NT2/D1 (cell line): ENCODE measurements around the gene CDS1.

Experiments
- DNase-seq: peaks from one replicate; pipeline ENCODE4 v3.0.0-alpha.2; 2011; ENCODE audit warnings: low read depth, low spot score
- H3K27me3 ChIP-seq: 2 replicates; pipeline ENCODE4 v1.6.0; 2011; ENCODE audit warnings: mild to moderate bottlenecking; ENCODE audit not compliant: insufficient read length, insufficient read depth
- H3K36me3 ChIP-seq: 2 replicates; pipeline ENCODE4 v1.6.1; 2011; ENCODE audit warnings: mild to moderate bottlenecking, low read length, mixed read lengths; ENCODE audit not compliant: insufficient read depth, insufficient read length
- H3K4me1 ChIP-seq: 2 replicates; pipeline ENCODE4 v1.5.1; 2011; ENCODE audit not compliant: insufficient read depth, insufficient read length
- H3K4me3 ChIP-seq: 2 replicates; pipeline ENCODE4 v1.5.1; 2011; ENCODE audit warnings: low read depth; ENCODE audit not compliant: insufficient read length
- H3K9ac ChIP-seq: 2 replicates; pipeline ENCODE4 v1.6.0; 2011; ENCODE audit warnings: low read depth; ENCODE audit not compliant: insufficient read length
- H3K9me3 ChIP-seq: 2 replicates; pipeline ENCODE4 v1.5.1; 2011; ENCODE audit warnings: mild to moderate bottlenecking, low read length; ENCODE audit not compliant: insufficient read depth
- SUZ12 ChIP-seq: IDR thresholded peaks from 2 replicates; pipeline ENCODE4 v1.6.1; 2011; ENCODE audit not compliant: insufficient read length, insufficient read depth; ENCODE audit errors: extremely low read depth
- YY1 ChIP-seq: IDR thresholded peaks from 2 replicates; pipeline ENCODE4 v1.6.1; 2011; ENCODE audit not compliant: insufficient read length, insufficient read depth
- ZNF274 ChIP-seq: IDR thresholded peaks from 2 replicates; pipeline ENCODE4 v1.6.1; 2011; ENCODE audit warnings: mild to moderate bottlenecking, low read depth, low read length

CDS1 gene

GRCh38 chr4:84565951-84566350, 17.0 kb upstream of the CDS1 start:
- no peak for TF ChIP-seq ZNF274
- no peak for TF ChIP-seq YY1
- TF ChIP-seq SUZ12, result no peak
- H3K9me3 ChIP-seq, result peaks cover 9% of the 10 kb centered on the region; the same call in 1 of the 2 replicates
- no peak overlapping the region for H3K4me3 ChIP-seq
- no peak overlapping the region for H3K9ac ChIP-seq
- no peaks in the 10 kb centered on the region for H3K4me1 ChIP-seq
- no peak for DNase-seq
- no peaks in the 10 kb centered on the region for H3K27me3 ChIP-seq
- H3K36me3 ChIP-seq, result no peaks in the 10 kb centered on the region

GRCh38 chr4:84568496-84568895, 14.4 kb upstream of the CDS1 start:
- H3K36me3 ChIP-seq, result no peaks in the 10 kb centered on the region
- H3K9me3 ChIP-seq, result peaks cover 9% of the 10 kb centered on the region; the same call in 1 of the 2 replicates
- no peak overlapping the region for H3K4me3 ChIP-seq
- DNase-seq, result no peak
- no peaks in the 10 kb centered on the region for H3K4me1 ChIP-seq
- no peak overlapping the region for H3K9ac ChIP-seq
- H3K27me3 ChIP-seq, result no peaks in the 10 kb centered on the region
- TF ChIP-seq SUZ12 (no peak), YY1 (no peak), ZNF274 (no peak)

DNA sequence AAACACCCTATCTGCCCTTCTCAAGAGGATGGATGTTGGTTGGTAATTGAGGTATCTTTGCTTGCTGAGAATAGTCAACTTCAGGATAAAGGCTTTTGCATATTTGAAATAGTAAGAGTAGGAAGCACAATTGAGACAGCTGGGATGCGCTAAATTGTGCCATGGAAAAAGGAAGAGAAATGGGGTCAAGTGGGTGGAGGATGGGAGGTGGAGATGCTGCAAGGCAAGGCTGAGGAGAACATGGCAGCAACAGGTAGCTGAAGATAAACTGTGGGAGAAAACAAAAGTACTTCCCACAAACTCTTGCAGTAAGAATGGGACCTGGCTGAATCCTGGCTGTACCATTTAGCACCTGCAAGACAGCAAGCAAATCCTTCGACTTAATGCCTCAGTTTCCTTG, 13.9 kb upstream of the CDS1 start:
- Histone ChIP-seq H3K4me3 (no peak overlapping the region), H3K4me1 (no peaks in the 10 kb centered on the region), H3K27me3 (no peaks in the 10 kb centered on the region), H3K36me3 (no peaks in the 10 kb centered on the region), H3K9ac (no peak overlapping the region), H3K9me3 (peaks cover 9% of the 10 kb centered on the region; the same call in 1 of the 2 replicates)
- no peak for DNase-seq
- TF ChIP-seq SUZ12 (no peak), YY1 (no peak), ZNF274 (no peak)

- H3K9ac ChIP-seq, result no peak overlapping the region
Observed at GRCh38 chr4:84573385-84574068, 9.4 kb upstream of the CDS1 start.

GRCh38 chr4:84574069-84574720, 8.7 kb upstream of the CDS1 start:
- Histone ChIP-seq H3K4me3 (no peak overlapping the region), H3K27me3 (no peaks in the 10 kb centered on the region), H3K4me1 (no peaks in the 10 kb centered on the region), H3K36me3 (no peaks in the 10 kb centered on the region), H3K9ac (no peak overlapping the region), H3K9me3 (no peaks in the 10 kb centered on the region)
- DNase-seq, result no peak
- TF ChIP-seq YY1 (no peak), ZNF274 (no peak), SUZ12 (no peak)

More at GRCh38 chr4:84573385-84574068, 9.4 kb upstream of the CDS1 start:
- H3K9me3 ChIP-seq, result no peaks in the 10 kb centered on the region
- no peaks in the 10 kb centered on the region for H3K36me3 ChIP-seq
- TF ChIP-seq ZNF274 (no peak), SUZ12 (no peak), YY1 (no peak)
- DNase-seq, result no peak
- no peaks in the 10 kb centered on the region for H3K4me1 ChIP-seq
- no peak overlapping the region for H3K4me3 ChIP-seq
- no peaks in the 10 kb centered on the region for H3K27me3 ChIP-seq

DNA sequence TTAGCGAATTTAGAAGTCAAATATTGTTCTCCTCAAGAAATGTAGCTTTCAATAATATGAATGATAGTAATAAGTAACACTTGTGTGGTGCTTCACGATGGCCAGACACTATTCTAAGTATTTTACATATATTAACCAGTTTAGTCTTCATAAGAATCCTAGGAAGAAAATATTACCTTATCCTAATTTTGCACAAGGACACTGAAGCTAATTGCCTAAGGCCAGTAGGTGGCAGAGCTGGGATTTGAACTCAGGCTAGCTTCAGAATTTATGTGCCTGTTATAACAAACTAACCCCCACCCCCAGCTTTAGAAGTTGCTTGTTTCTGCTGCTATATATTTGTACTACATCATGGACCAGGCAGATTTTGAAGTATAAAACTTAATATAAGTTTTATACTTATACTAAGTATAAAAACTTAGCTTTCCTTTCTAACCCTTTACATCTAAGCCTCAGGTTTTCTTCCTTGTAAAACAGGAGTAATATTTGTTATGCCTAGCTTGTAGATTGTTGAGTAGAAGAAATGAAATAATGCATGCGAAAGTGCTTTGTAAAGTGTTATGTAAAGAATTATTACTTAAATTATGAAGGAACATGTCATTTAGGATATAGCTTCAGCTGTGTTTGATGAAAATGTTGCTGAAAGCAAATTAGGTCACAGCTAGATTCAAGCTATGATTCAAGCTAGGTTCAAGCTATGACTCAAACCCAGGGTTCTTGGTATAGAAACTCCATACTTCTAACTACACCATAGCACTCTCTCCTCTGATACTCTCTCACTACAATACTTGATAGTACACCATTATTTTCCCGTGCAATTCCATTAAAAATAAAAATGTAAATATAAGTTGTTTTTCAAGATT, 4.2 kb upstream of the CDS1 start:
- TF ChIP-seq SUZ12 (no peak), ZNF274 (no peak), YY1 (no peak)
- H3K36me3 ChIP-seq, result no peaks in the 10 kb centered on the region
- H3K4me1 ChIP-seq, result no peaks in the 10 kb centered on the region
- DNase-seq, result no peak
- no peak overlapping the region for H3K9ac ChIP-seq
- no peak overlapping the region for H3K4me3 ChIP-seq
- H3K27me3 ChIP-seq, result peaks cover 27% of the 10 kb centered on the region
- no peaks in the 10 kb centered on the region for H3K9me3 ChIP-seq

- TF ChIP-seq YY1 (no peak), ZNF274 (no peak), SUZ12 (no peak)
- H3K4me1 ChIP-seq, result no peaks in the 10 kb centered on the region
- no peaks in the 10 kb centered on the region for H3K36me3 ChIP-seq
- no peak for DNase-seq
- no peak overlapping the region for H3K4me3 ChIP-seq
- no peak overlapping the region for H3K9ac ChIP-seq
- no peaks in the 10 kb centered on the region for H3K9me3 ChIP-seq
- H3K27me3 ChIP-seq, result peaks cover 33% of the 10 kb centered on the region
Observed at GRCh38 chr4:84579403-84579776, 3.5 kb upstream of the CDS1 start.
